Loucy (cell line): ENCODE data around the gene CNTN4.

Source experiments
- EZH2phosphoT487 ChIP-seq: fragments of 200-600 bp; IDR thresholded peaks from 2 replicates; pipeline ENCODE4 v1.6.1; 2018; ENCODE audit warnings: antibody characterized with exemption, mild to moderate bottlenecking, moderate library complexity, borderline replicate concordance
- TF ChIP-seq, protein P1 (sequence below): fragments of 200-600 bp; sonication (generic); conservative IDR thresholded peaks from 2 replicates; pipeline ENCODE4 v1.5.1; 2014; ENCODE audit warnings: mild to moderate bottlenecking, antibody characterized with exemption, low read length

- TF ChIP-seq, protein P1, sequence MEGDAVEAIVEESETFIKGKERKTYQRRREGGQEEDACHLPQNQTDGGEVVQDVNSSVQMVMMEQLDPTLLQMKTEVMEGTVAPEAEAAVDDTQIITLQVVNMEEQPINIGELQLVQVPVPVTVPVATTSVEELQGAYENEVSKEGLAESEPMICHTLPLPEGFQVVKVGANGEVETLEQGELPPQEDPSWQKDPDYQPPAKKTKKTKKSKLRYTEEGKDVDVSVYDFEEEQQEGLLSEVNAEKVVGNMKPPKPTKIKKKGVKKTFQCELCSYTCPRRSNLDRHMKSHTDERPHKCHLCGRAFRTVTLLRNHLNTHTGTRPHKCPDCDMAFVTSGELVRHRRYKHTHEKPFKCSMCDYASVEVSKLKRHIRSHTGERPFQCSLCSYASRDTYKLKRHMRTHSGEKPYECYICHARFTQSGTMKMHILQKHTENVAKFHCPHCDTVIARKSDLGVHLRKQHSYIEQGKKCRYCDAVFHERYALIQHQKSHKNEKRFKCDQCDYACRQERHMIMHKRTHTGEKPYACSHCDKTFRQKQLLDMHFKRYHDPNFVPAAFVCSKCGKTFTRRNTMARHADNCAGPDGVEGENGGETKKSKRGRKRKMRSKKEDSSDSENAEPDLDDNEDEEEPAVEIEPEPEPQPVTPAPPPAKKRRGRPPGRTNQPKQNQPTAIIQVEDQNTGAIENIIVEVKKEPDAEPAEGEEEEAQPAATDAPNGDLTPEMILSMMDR: peak; percentile 56
- no peak for TF ChIP-seq EZH2phosphoT487
These were observed 615.3 kb downstream of the CNTN4 start for GRCh38 chr3:2713923-2714322.
